H1 (cell line): ENCODE data around the gene PYGB.

ENCODE experiments used
- ATF2 ChIP-seq: IDR thresholded peaks from 2 replicates; pipeline ENCODE4 v1.6.1; 2012; ENCODE audit warnings: low read length, inconsistent platforms
- CTCF ChIP-seq, 3 experiments: IDR thresholded peaks; 1 replicate in 2 of 3; 2 replicates in 1 of 3; pipeline versions ENCODE4 v1.5.1 to v1.6.1; 2011; ENCODE audit warnings: low read length in 3 of 3, mild to moderate bottlenecking in 3 of 3, inconsistent platforms in 2 of 3, low read depth in 1 of 3, moderate library complexity in 1 of 3; ENCODE audit not compliant: insufficient read depth in 1 of 3; ENCODE audit errors: control extremely low read depth in 1 of 3
- EZH2 ChIP-seq: fragments of 200-600 bp; sonication (generic); IDR thresholded peaks from 2 replicates; pipeline ENCODE4 v1.7.1; 2012; ENCODE audit warnings: low read depth, mild to moderate bottlenecking, moderate library complexity, low read length, inconsistent platforms; ENCODE audit not compliant: severe bottlenecking
- JUN ChIP-seq: IDR thresholded peaks from 2 replicates; pipeline ENCODE4 v1.6.1; 2011; ENCODE audit warnings: low read depth, mild to moderate bottlenecking, improper control_type of control experiment, low read length
- NANOG ChIP-seq: IDR thresholded peaks from 2 replicates; pipeline ENCODE4 v1.6.1; 2011; ENCODE audit warnings: low read length, low read depth, mild to moderate bottlenecking, inconsistent platforms; ENCODE audit not compliant: insufficient read depth, poor library complexity, severe bottlenecking
- POLR2A ChIP-seq, 2 experiments: IDR thresholded peaks; 1 replicate in 1 of 2; 2 replicates in 1 of 2; pipeline ENCODE4 v1.6.1; 2011; ENCODE audit warnings: low read depth in 2 of 2, low read length in 2 of 2, mild to moderate bottlenecking in 2 of 2; ENCODE audit errors: control extremely low read depth in 1 of 2
- POLR2AphosphoS5 ChIP-seq: IDR thresholded peaks from 2 replicates; pipeline ENCODE4 v1.6.1; 2011; ENCODE audit warnings: low read depth, low read length
- POU5F1 ChIP-seq: IDR thresholded peaks from 2 replicates; pipeline ENCODE4 v1.6.1; 2011; ENCODE audit warnings: low read depth, mild to moderate bottlenecking, low read length, moderate library complexity
- RAD21 ChIP-seq, 2 experiments: IDR thresholded peaks in 1 of 2; conservative IDR thresholded peaks in 1 of 2; 2 replicates each; pipeline ENCODE4 v1.6.1; 2011; ENCODE audit warnings: low read depth in 2 of 2, low read length in 2 of 2, improper control_type of control experiment in 1 of 2, inconsistent platforms in 1 of 2, mild to moderate bottlenecking in 1 of 2, moderate library complexity in 1 of 2
- SIX5 ChIP-seq: IDR thresholded peaks from 2 replicates; pipeline ENCODE4 v1.6.1; 2011; ENCODE audit warnings: mild to moderate bottlenecking, low read depth, low read length
- ZNF274 ChIP-seq: IDR thresholded peaks from 2 replicates; pipeline ENCODE4 v1.7.0; 2012; ENCODE audit warnings: low read length, borderline replicate concordance; ENCODE audit errors: extremely low read depth

- TF ChIP-seq CTCF (IDR thresholded peaks at IDR 0.05; ENCODE audit: control extremely low read depth in 1 of 3, insufficient read depth in 1 of 3, low read depth in 1 of 3, low read length in 3 of 3) (no peak), EZH2 (no peak), POLR2A (IDR thresholded peaks at IDR 0.05; ENCODE audit: control extremely low read depth in 1 of 2, low read depth in 2 of 2, low read length in 2 of 2) (no peak), ATF2 (no peak), POLR2AphosphoS5 (no peak), SIX5 (no peak), NANOG (no peak), ZNF274 (no peak), POU5F1 (no peak), JUN (no peak), RAD21 (IDR thresholded peaks at IDR 0.05 in 1 of 2, conservative IDR thresholded peaks at IDR 0.05 in 1 of 2; ENCODE audit: low read depth in 2 of 2, low read length in 2 of 2) (no peak)
Observed at GRCh38 chr20:25277051-25277801, 29.3 kb downstream of the PYGB start.
